HG03159 (cell line): ENCODE data around the gene RAD51B.
A peak's percentile ranks its signal among the peaks of the same experiment; 100 is the strongest.

Experiments used
- ATAC-seq: cut with Tn5 transposase; IDR thresholded peaks from one replicate; pipeline ENCODE4 v1.9.1; 2021; ENCODE audit warnings: mild to moderate bottlenecking, moderate library complexity; ENCODE audit not compliant: unreplicated experiment

RAD51B gene

DNA sequence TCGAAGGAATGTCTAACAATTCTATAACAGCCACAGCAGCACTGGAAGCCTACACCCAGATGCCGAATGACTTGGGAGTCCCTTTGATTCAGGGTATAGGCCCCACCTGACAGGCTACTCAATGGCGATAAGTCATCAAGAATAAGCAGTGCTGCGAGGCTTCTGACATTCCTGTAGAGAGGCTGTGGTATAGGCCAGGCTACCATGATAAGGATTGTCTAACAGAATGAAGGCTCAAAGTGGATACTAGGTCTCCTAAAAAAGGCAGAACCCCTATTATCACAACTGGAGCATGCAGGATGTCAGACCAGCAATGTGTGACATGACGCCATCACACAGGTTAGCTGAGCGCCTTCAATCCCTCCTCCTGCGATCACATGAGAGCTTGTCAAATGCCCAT is 920.1 kb downstream of the RAD51B start:
- ATAC-seq = no peak

DNA sequence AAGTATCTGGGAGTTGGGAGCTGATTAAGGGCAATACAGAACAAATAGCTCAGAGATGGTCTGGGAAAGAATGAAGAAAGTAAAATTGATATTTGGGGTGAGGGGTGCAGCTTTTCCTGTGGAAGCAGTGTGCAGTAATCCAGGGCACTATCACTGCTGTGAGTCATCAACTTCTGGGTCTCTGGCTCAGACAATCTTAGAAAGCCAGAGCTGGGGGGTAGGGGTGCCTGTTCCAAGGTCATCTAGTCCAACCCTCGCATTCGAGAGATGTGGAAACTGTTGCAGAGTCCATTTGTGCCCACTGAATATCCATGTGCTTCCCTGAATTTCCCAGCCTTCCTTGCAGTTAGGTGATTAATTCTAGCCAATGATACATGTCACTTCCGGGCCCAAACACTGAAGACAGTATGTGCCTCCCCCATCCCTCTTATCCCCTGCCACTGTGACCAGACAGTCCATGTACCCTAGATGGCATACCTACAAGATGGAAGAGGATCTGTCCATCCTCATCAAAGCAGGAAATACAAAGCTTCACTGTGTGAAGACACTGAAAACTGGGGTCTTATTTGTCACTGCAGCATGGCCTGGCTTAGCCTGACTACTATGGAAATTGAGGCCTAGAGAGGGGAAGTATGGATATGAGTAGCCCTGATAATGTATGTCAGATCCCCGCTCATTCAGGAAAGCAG is 921.4 kb downstream of the RAD51B start:
- ATAC-seq = no peak

DNA sequence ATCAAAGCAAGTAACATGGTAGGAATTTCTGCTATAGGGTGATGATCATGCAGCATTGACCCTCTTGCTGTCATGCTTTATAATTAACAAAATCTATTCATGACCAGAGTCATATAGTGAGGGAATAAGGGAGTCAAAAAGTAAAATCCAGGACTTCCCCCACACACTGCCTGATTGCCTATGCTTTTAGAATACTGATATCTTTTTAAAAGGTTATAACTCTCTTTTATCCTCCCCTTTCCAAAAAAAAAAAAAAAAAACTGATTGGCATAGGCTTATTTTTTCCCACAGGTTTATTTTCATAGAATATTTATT is 921.9 kb downstream of the RAD51B start:
- ATAC-seq = no peak

DNA sequence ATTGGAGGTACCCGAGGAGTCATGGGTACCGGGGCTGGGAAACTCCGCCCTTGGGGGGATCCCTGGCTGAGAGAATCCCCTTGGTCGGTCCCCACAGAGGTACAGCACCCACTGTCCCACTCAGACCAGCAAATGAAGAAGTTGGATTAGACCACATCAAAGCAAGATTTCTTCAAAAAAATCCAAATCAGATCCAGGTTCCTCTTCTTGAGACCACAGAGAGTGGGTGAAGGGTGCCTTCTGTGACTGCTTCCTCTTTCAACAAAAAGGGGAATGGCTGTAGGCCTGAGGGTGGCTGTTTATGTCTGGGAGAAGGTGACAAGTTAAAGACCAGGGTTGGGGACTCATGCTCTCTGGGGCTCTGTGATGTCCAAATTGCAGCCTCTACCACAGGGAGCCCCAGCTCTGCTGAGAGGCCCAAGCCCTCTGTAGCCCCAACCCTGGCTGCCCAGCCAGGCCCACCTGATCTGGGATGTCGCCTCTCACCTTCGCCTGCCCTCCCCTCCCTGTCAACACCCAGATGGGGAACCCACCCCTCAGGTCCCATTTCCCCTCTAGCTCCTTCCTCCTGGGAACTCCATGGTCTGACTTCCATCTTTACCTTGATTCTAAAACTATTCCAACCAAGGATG is 922.4 kb downstream of the RAD51B start:
- ATAC-seq = peak; percentile 87

DNA sequence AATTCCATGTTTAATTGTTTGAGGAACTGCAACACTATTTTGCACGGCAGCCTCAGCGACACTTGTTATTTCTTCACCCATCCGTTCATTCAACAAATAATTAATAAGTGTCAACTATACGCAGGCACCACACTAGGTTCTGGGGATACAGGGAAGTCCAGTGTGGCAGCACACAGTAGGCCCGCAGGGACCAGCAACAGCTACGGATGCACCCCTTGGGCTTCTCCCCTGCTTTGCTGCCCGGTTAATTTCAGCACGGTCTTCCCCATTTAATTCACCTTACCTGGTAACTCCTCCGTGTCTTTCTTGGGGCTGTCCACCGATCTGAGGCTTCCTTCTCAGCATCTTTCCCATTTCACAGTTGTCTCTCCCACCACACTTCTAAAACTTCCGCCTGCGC is 925.0 kb downstream of the RAD51B start:
- ATAC-seq = no peak

DNA sequence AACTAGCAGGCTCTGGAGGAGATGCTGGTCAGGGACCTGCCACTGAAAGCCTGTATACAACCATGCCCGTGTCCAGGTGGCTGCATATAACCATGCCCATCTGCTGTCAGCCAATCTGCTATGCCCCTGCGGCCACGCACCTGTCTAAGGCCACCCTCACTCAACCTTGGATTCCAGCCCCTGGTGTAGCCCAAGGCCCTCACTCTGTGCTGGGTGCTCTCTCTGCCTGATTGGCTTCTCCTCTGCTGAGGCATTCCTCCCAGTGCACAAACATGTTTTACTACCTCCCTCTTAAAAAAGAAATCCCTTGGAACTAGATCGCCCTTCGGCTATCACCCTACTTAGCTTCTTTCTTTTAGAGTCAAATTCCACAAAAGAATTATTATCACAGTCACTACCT is 927.8 kb downstream of the RAD51B start:
- ATAC-seq = no peak

DNA sequence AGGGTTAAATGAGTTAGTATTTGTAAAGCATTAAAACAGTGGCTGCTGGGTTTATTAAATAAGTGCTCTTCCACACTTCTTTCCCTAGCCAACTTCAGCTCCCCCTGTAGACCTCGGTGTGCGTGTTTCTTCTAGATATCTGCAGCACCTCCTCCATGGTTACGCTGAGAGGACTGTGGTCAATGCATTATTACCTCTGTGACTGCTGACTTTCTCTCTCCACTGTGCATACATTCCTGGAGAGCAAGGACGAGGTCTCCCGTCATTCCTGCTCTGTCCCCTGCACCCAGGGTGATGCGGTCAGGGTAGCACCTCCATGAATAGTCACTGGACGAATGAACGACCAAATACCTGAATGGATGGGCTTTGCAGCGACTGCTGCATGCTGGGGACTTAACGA is 928.7 kb downstream of the RAD51B start:
- no peak for ATAC-seq

DNA sequence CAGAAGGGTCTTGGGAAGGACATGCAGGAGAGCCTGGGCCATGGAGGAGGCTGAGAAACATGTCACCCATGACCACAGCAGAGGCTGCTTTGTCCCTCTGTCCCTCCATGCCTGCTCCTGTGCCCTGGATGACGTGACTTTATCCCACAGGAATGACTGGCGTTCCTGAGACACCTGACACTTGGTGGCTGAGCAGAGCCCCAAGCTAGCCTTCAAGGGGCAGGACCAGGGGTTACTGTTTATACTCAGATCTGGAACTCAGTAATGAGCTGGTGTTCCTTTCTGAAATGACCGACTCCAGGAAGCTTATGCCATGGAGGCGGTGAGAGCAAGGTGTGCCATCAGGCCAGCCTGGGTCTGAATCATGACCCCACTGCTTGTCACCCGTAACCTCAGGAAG is 929.1 kb downstream of the RAD51B start:
- no peak for ATAC-seq

DNA sequence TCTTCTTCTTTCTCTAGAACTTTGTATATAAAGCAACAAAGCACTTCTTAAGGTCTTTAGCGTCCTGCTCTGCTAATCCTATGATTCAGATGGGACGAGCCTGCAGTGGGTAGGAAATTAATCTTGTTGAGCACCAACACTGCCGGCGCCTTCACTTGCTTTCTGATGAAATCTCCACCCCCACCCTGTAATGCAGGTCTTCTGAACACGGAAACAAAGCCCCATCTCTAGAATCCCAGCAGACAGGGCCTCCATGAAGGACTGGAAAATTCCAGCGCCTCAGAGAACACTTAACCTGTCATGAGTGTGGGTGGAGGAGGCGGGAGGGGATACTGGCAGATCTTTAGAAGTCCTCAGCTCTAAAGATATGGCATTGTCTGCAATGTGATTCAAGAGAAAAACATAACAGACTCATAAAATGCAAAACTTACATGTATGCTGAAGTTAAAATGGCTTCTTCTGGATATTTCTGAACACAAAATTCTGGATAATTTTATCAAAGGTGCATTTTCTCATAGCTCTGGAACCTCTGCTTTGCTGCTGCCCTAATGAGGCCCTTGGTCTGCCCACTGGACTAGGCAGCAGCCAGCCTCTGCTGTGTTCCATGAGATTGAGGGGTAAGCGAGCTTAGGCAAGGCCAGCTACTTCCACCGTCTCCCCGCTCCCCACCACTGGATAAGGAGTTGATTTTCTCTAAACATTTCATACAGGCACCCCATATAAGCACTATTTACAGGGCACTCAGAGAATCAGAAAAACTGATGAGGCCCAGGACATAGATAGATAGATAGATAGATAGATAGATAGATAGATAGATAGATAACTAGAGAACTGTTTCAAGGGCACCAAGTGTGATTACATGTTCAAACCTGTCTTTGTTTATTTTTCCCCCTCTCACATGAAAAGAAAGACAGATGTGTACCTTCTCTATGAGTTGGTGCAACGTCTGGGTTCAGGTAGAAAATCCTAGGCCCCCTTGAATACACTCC is 930.2 kb downstream of the RAD51B start:
- ATAC-seq = no peak

DNA sequence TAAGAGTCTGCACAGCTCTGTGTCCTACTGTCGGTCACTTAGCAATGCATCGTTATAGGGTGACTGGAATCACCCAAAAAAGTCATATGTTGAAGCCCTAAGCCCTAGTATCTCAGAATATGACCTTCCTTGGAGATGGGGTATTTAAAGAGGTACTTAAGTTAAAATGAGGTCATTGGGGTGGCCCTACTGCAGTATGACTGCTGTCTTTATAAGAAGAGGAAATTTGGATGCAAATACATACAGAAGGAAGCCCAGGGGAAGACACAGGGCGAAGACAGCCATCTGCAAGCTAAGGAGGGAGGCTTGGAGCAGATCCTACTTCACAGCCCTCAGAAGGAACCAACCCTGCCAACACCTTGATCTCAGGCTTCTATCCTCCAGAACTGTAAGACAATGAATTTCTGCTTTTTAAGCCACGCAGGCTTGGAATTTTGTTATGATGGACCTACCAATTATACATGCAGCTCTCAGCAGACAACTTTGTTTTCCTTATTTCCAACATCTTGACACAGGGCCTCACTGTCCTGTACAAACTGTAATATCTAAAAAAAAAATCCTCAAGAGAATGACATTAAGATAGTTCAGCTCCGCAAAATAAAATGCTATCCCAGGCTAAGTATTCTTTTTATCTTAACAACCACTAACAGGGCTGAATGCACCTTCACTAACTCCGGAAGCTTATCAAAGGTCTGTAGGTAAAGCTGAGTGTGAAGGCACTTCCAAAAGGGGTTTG is 932.9 kb downstream of the RAD51B start:
- ATAC-seq = no peak

DNA sequence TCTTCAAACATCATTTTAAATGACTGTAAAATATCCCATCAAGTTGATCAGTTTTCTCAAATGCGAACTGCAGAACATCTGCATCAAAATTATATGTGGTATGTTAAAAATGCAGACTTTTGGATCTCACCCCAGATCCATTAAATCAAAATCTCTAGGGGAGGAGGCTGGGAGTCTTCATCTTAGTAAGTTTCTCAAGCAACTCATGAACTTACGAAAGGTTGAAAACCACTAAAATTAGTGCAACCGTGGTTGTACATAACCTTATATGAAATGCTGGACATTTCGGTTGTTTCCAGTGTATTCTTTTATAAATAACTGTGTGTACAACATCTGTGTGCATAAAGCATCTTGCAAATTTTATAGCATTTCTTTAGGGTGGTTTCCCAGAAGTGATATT is 934.1 kb downstream of the RAD51B start:
- ATAC-seq = no peak

DNA sequence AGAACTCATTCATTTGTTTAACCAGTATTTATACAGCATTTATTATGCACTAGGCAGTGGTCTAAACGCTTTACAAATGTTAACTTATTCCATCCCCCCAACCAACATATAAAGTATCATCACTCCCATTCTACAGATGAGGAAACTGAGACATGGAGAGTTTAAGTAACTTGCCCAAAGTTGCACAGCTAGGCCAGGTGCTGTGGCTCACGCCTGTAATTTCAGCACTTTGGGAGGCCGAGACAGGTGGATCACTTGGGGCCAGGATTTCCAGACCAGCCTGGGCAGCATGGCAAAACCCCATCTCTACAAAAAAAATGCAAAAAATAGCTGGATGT is 935.4 kb downstream of the RAD51B start:
- ATAC-seq = no peak

DNA sequence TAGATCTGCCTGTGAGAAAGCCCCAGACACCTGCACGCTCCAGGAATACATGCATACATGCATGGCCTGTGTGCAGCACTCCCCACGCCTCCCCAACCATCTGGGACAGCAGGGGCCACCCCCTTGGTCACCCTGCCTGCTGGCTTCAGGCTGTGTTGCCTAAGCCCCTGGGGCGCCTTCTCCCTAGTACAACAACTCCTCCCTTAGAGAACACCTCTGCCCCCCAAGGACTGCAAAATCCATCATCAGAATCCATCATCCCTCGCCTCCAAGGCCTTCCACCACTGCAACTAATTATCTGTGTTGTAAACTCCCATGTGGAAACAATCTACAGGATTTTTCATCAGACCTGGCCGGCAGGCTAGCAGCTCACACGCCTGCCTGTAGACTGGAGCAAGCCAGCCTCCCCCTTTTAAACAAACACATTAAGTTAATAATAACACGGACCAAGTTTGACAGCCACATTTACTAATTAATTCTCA is 936.5 kb downstream of the RAD51B start:
- ATAC-seq = no peak

DNA sequence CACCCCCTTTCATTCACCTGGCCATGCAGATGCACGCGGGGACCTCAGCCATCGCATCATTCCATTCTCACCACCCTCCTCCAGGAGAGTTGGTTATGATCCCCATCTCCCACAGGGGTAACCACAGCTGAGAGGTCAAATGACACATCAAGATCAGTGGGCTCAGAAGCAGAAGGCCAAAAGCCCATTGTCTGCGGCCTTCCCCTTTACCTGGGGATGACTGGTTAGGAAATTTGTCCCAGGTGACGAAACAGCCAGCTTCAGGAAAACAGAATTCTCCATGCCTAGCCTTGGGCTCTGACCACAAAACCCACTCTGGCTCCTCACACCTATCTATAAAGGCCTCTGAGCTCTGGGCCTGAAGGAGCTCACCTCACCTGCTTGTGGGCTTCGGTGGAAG is 937.2 kb downstream of the RAD51B start:
- ATAC-seq = no peak

DNA sequence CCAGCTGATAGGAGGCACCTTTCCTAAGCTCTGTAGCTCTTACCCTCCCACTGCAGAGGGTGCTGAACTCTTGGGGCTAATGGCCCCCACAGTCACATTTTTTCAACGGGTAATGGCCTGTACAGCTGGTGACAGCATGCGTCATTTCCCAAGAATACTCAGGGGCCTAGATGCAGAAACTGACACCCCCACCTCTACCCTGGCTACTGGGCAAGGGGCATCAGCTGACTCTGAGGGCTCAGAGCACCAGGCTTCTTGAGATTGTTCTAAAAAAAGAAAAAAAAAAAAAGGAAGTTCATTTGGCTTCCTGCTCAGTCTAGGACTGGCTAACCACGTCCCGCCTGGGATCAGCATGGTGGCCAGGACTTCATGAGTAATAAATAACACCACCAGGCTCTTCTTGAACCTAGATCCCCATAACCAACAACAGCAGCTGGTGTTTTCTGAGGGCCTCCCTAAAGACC is 938.1 kb downstream of the RAD51B start:
- ATAC-seq = no peak

DNA sequence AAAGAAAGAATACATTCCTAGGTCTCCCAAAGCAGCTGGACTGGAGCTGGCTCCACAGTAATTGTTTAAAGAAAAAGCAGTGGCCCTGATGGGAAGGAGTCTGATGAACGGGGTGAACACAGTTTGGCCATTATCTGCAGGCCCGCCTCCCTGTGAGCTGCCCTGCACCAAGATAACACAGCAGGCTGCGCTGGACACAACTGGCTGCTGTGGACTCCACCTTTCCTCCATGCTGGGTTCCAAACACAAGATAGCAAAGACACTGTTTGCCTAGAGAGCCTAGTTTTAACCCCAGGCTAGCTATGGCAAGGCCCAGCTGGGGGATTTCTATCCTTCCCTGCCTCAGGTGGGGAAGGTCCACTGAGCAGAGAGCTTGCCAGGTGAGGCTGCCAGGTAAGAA is 938.7 kb downstream of the RAD51B start:
- no peak for ATAC-seq

DNA sequence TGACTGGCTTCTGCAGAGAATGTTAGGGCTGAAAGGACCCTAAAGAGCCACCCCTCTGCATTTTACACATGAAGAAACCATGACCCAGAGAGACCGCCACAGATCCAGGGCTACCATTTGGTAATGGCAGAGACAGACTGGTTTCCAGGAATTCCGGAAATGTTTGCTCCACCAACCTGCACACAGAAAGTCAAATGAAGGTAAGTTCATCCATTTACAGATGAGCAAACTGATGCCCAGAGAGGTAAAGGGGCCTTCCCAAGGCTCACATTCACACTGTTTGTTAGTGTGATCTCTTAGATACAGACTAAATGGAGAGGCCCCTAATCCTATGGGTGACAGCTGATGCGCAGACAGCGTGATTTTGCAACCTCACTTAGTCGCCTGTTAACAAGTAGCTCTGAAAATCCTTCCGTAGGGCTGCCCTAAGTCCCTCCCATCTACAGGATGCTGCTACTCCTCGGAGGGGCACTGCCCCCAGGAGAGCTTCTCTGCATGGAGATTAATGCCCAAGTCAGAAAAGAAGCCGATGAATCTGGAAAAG is 939.5 kb downstream of the RAD51B start:
- ATAC-seq = no peak

DNA sequence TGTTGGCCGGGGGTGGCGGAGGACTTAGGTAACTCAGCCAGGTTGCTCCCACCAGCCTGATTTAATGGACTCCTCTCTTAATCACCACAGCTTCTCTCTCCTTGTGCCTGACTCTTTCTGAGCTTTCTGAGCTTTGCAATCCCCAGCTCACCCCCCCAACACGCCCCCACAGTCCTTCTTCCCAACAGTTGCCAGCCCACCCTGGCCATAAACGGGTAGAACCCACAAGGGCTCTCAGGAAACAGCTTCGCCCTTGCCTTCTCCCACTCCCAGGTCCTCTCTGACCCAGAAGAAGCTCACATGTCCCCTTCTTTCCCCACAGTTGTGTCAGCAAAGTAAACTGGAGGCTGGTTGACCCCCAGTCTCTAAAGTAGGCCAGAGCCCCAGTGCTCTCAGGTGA is 940.4 kb downstream of the RAD51B start:
- no peak for ATAC-seq

DNA sequence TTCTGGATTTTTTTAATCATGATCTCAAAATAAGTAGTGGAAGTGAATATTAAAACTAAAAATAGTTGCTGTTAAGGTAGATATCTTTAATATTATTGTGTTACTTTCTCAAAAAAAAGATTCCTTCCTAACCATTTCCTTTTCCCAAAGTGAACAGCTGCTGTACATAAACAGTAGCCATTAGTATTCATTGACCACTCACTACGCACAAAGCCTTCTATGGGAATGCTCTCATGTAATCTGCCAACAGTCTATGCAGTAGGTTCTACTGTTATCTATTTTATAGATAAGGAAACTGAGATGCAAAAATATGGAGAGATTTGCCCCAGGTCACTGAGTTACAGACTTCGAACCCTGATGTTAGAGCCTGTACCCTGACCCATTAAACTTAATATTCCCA is 941.2 kb downstream of the RAD51B start:
- no peak for ATAC-seq

DNA sequence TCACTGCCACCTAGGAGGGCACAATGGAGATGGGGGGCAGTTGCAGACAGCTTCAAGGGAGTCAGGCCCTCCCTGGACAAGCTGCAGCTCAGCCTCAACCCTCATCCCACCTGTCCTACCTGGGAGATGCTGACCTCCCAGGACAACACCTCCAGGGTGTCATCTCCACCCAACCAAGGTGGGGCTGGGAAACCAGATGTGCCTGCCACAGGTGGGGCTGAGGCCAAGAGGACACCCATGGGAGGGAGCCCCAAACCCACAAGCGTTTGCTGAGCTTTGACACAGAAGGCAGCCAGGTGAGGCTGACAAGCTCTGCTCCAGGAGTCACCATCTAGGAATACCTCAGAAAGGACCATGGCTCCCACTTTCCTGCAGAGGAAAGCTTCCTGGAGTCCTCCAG is 941.8 kb downstream of the RAD51B start:
- no peak for ATAC-seq
